B cell (primary cell): ENCODE results near the gene ZNF157. TPM values are rescaled to one million over a fixed set of nuclear protein-coding genes. Genes with fewer than 3 reads are reported as not detected.

Experiments used
- ATAC-seq: fragments of 200-7000 bp; cut with Tn5 transposase; one replicate; pipeline ENCODE4 v1.10.0; 2021; ENCODE audit warnings: low read depth, mild to moderate bottlenecking, moderate number of reproducible peaks, moderate library complexity
- CTCF ChIA-PET: fragments of 350-600 bp; sonication (Branson Sonifier 250); formaldehyde crosslinking; loops from one replicate; lab custom pipeline; 2021; ENCODE audit warnings: antibody characterized with exemption, inconsistent platforms; lab: Charles Lee
- POLR2A ChIA-PET: fragments of 350-600 bp; sonication (Branson Sonifier 250); formaldehyde crosslinking; loops from one replicate; lab custom pipeline; 2021; ENCODE audit warnings: antibody characterized with exemption; lab: Charles Lee
- DNase-seq: peaks from one replicate; pipeline ENCODE4 v3.0.0; 2013
- H2AFZ ChIP-seq: 2 replicates; pipeline ENCODE4 v1.6.1; 2012; ENCODE audit warnings: mild to moderate bottlenecking, low read depth, low read length; ENCODE audit not compliant: insufficient read depth, poor library complexity, severe bottlenecking
- H3K27ac ChIP-seq, 2 donors: 1 replicate in 1 of 2; 2 replicates in 1 of 2; pipeline ENCODE4 v1.5.1; 2012 to 2013; ENCODE audit warnings: low read length in 2 of 2, mild to moderate bottlenecking in 2 of 2, moderate library complexity in 1 of 2
- H3K27me3 ChIP-seq, 4 experiments: fragments of 200-600 bp in 1 of 4; sonication (generic) in 1 of 4; replicated peaks in 1 of 4; 1 replicate in 2 of 4; 2 replicates in 2 of 4; pipeline versions ENCODE4 v1.6.1 to v1.7.0; 2013 to 2016; ENCODE audit warnings: low read length in 3 of 4, mild to moderate bottlenecking in 2 of 4, mixed read lengths in 1 of 4, moderate library complexity in 1 of 4; ENCODE audit not compliant: insufficient read depth in 4 of 4, control insufficient read depth in 3 of 4; ENCODE audit errors: control extremely low read depth in 1 of 4
- H3K36me3 ChIP-seq, 2 experiments: replicated peaks in 1 of 2; 1 replicate in 1 of 2; 2 replicates in 1 of 2; pipeline versions ENCODE4 v1.6.1 to v1.7.1; 2013; ENCODE audit warnings: low read length in 1 of 2; ENCODE audit not compliant: insufficient read depth in 2 of 2, control insufficient read depth in 1 of 2; ENCODE audit errors: control extremely low read depth in 1 of 2, extremely low read depth in 1 of 2
- H3K4me1 ChIP-seq, 2 donors: fragments of 200-600 bp in 1 of 2; sonication (generic) in 1 of 2; 1 replicate in 1 of 2; 2 replicates in 1 of 2; pipeline versions ENCODE4 v1.5.1 to v1.6.1; 2013 to 2017; ENCODE audit warnings: low read length in 2 of 2; ENCODE audit not compliant: control insufficient read depth in 2 of 2, insufficient read depth in 2 of 2
- H3K4me2 ChIP-seq: replicated peaks from 2 replicates; pipeline ENCODE3; 2012; ENCODE audit warnings: mild to moderate bottlenecking, low read depth, low read length; ENCODE audit not compliant: poor library complexity, severe bottlenecking
- H3K4me3 ChIP-seq, 5 experiments: fragments of 200-600 bp in 1 of 5; sonication (generic) in 1 of 5; 1 replicate in 3 of 5; 2 replicates in 2 of 5; pipeline versions ENCODE4 v1.5.1 to v1.7.0; 2011 to 2016; ENCODE audit warnings: low read length in 4 of 5, mild to moderate bottlenecking in 4 of 5, low read depth in 2 of 5, control low read depth in 1 of 5, moderate library complexity in 1 of 5; ENCODE audit not compliant: insufficient read depth in 1 of 5; ENCODE audit errors: control extremely low read depth in 1 of 5, extremely low read depth in 1 of 5
- H3K79me2 ChIP-seq: fragments of 200-600 bp; sonication (generic); one replicate; pipeline ENCODE4 v1.6.0; 2016; ENCODE audit warnings: low read length; ENCODE audit not compliant: control insufficient read depth, insufficient read depth
- H3K9ac ChIP-seq: fragments of 200-600 bp; sonication (generic); 2 replicates; pipeline ENCODE4 v1.6.1; 2017; ENCODE audit warnings: mild to moderate bottlenecking, low read length, moderate library complexity
- H3K9me3 ChIP-seq, 3 donors: one replicate each; pipeline versions ENCODE4 v1.6.1 to v1.7.1; 2013; ENCODE audit warnings: low read length in 2 of 3; ENCODE audit not compliant: control insufficient read depth in 2 of 3, insufficient read depth in 1 of 3; ENCODE audit errors: control extremely low read depth in 1 of 3
- H4K20me1 ChIP-seq: 2 replicates; pipeline ENCODE4 v1.6.0; 2012; ENCODE audit warnings: mild to moderate bottlenecking, low read length; ENCODE audit not compliant: insufficient read depth, control insufficient read depth, poor library complexity, severe bottlenecking
- H3K27ac Mint-ChIP-seq: one replicate; pipeline ENCODE4 v1.8.0; 2021; ENCODE audit warnings: mixed read lengths
- H3K27me3 Mint-ChIP-seq: one replicate; pipeline ENCODE4 v1.8.0; 2021; ENCODE audit warnings: mixed read lengths
- H3K4me1 Mint-ChIP-seq: one replicate; pipeline ENCODE4 v1.8.0; 2021; ENCODE audit warnings: mixed read lengths
- H3K4me3 Mint-ChIP-seq: one replicate; pipeline ENCODE4 v1.8.0; 2021; ENCODE audit warnings: mixed read lengths
- H3K9me3 Mint-ChIP-seq: one replicate; pipeline ENCODE4 v1.8.0; 2022; ENCODE audit warnings: mixed read lengths; ENCODE audit not compliant: insufficient read depth
- CTCF ChIP-seq: fragments of 200-600 bp; IDR thresholded peaks from one replicate; pipeline ENCODE4 v1.8.0; 2022; ENCODE audit warnings: antibody characterized with exemption, mild to moderate bottlenecking
- EZH2 ChIP-seq: IDR thresholded peaks from 2 replicates; pipeline ENCODE4 v1.6.1; 2012; ENCODE audit warnings: borderline replicate concordance, low read depth, mild to moderate bottlenecking, moderate library complexity, low read length; ENCODE audit not compliant: insufficient read depth, poor library complexity, severe bottlenecking
- WGBS: methylation state at CpG from one replicate; pipeline ENCODE4 v1.1.5; 2013; ENCODE audit warnings: missing lambda C conversion rate; ENCODE audit not compliant: insufficient coverage; 5-methylcytosine and 5-hydroxymethylcytosine counted together
- intact Hi-C: fragments of 100-400 bp; cut with micrococcal nuclease; formaldehyde crosslinking; loops from one replicate; pipeline ENCODE4 v1.10.0; 2022
- polyA plus RNA-seq: library from polyadenylated mRNA; depleted of rRNA; stranded (reverse); fragments of >200 nt; gene quantifications from 2 replicates; pipeline ENCODE4 v1.2.3, GENCODE V29; 2012
- total RNA-seq, 2 donors: library from RNA; stranded (reverse); fragments of 120-200 nt in 1 of 2; gene quantifications; 1 replicate in 1 of 2; 2 replicates in 1 of 2; pipeline versions ENCODE4 v1.2.3 to v1.2.4, GENCODE V29; 2013 to 2022

Gene ZNF157
- total and polyA plus RNA-seq, 2 donors (not counting 1 experiment from before 2014, with no cell fraction given) = 0.28 to 0.99 TPM

- Mint-ChIP-seq H3K4me3 (no peak overlapping the region), H3K9me3 (no peaks in the 10 kb centered on the region), H3K27ac (no peak overlapping the region), H3K4me1 (no peaks in the 10 kb centered on the region), H3K27me3 (no peaks in the 10 kb centered on the region)
- POLR2A ChIA-PET = interaction anchor here (0.7 kb wide), 1 partner anchor 232 kb away, joined by 3 read pairs; no protein-coding TSS in a partner anchor
- no CpG with 5 or more reads among the region's 4 CpGs for WGBS
- H3K79me2 ChIP-seq = no peaks in the 10 kb centered on the region
- no peak overlapping the region for H3K27ac ChIP-seq
- H3K4me3 ChIP-seq = no peak overlapping the region
- no peak overlapping the region for H2AFZ ChIP-seq
- H3K9me3 ChIP-seq = no peaks in the 10 kb centered on the region
- H3K27me3 ChIP-seq = no peaks in the 10 kb centered on the region
- no peak overlapping the region for H3K9ac ChIP-seq
- no peak overlapping the region for H3K4me2 ChIP-seq
- no peaks in the 10 kb centered on the region for H3K4me1 ChIP-seq
- CTCF ChIA-PET = no interaction called here
- H4K20me1 ChIP-seq = no peaks in the 10 kb centered on the region
- ATAC-seq = no peak
- no peaks in the 10 kb centered on the region for H3K36me3 ChIP-seq
- no peak for DNase-seq
- intact Hi-C loops = no loop called here
- TF ChIP-seq EZH2 (no peak), CTCF (no peak)
These were observed 18.7 kb upstream of the ZNF157 start for GRCh38 chrX:47351706-47352105.

DNA sequence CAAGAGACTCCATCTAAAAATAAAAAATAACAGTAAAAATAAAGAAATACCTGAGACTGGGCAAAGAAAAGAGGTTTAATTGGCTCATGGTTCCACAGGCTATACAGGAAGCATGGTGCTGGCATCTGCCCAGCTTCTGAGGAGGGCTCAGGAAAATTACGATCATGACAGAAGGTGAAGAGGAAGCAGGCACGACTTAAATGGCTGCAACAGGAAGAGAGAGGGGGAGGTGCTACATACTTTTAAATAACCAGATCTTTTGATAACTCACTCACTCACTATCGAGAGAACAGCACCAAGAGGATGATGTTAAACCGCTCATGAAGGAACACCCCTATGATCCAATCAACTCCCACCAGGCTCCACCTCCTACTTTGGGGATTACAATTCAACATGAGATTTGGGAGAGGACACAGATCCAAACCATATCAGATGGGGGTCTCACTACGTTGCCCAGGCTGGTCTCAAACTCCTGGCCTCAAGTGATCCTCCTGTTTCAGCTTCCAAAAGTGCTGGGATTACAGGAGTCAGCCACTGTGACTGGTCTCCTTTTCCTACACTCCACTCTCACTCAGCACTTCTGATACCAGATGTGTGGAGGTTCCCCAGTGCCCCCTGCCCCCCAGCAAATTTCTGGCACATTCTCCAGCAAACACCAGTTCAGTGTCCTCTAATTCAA lies 11.9 kb upstream of the ZNF157 start:
- Histone ChIP-seq H3K4me1 (peaks cover 17 to 21% of the 10 kb centered on the region in 2 donors), H3K4me2 (peak overlapping the region; percentile 49), H3K36me3 (no peaks in the 10 kb centered on the region), H2AFZ (peak overlapping the region; percentile 74), H3K79me2 (no peaks in the 10 kb centered on the region), H3K9ac (peak overlapping the region; percentile 28), H3K4me3 (peak overlapping the region in 4 of 5 experiments; percentile 11 to 46 (median 26)), H3K9me3 (no peaks in the 10 kb centered on the region), H3K27me3 (no peaks in the 10 kb centered on the region), H3K27ac (peak overlapping the region; percentile 68 to 73), H4K20me1 (no peaks in the 10 kb centered on the region)
- Mint-ChIP-seq H3K4me1 (peaks cover 23% of the 10 kb centered on the region), H3K4me3 (peak overlapping the region; percentile 69), H3K27me3 (no peaks in the 10 kb centered on the region), H3K9me3 (no peaks in the 10 kb centered on the region), H3K27ac (peak overlapping the region; percentile 84)
- no CpG with 5 or more reads among the region's 5 CpGs for WGBS
- DNase-seq = peak; percentile 42
- intact Hi-C loops = no loop called here
- ChIA-PET CTCF (no interaction called here), POLR2A (no interaction called here)
- TF ChIP-seq CTCF (no peak), EZH2 (no peak)
- no peak for ATAC-seq
